ENCODE data around the gene SSC5D. TPM values are rescaled to one million over a fixed set of nuclear protein-coding genes. Genes with fewer than 3 reads are reported as not detected.
A peak's percentile ranks its signal among the peaks of the same experiment; 100 is the strongest.

Gene SSC5D
- total and polyA plus RNA-seq, 9 of the 15 experiments (the other 6 are each of a cell fraction or from before 2014, with no cell fraction given): 0.04 to 0.71 (median 0.14) TPM; not detected in 2

DNA sequence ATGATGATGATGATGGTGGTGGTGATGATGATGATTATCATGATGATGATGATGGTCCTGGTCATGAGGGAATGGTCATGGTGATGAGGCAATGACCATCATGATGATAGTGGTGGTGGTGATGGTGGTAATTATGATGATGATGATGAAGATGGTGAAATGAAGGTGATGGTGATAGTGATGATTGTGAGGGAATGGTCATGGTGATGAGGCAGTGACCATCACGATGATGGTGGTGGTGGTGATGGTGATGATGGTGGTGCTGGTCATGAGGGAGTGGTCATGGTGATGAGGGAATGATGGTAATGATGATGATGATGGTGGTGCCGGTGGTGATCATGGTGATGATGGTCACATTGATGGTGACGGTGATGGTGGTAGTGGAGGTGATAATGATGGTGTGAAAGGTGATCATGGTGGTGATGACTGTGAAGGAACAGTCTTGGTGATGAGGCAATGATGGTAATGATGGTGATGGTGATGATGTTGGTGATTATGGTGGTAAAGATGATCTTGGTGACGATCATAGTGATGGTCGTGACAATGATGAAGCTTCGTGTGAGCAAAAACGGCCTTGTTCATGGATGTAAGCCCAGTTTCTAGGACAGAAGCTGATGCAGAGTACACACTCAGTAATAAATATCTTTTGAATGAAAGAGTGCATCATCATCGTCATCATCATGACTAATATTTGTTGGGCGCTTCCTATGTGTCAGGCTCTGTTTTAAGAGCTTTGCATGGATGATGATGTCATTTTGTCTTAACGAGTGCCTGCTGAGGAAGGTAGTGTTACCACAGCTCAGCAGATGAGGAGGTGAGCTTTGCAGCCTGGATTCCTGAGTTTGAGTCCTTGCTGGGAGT is 31.4 kb downstream of the SSC5D start (continued):
- TF ChIP-seq SMAD4 (CRISPR knock-in tag; conservative IDR thresholded peaks at IDR 0.05): no peak
- no peak for TF ChIP-seq ZNF444 (CRISPR knock-in tag; IDR thresholded peaks at IDR 0.05)
- TF ChIP-seq POU5F1 (IDR thresholded peaks at IDR 0.05; ENCODE audit: borderline replicate concordance, low read depth, low read length, partially characterized antibody): no peak
- no peak for TF ChIP-seq SMARCC2 (IDR thresholded peaks at IDR 0.05; ENCODE audit: low read depth)
- no peak for TF ChIP-seq ZBED1 (IDR thresholded peaks at IDR 0.05)
- no peak for TF ChIP-seq MTF1 (CRISPR knock-in tag; IDR thresholded peaks at IDR 0.05; ENCODE audit: borderline replicate concordance)
- TF ChIP-seq LEF1 (IDR thresholded peaks at IDR 0.05): no peak
- TF ChIP-seq ZFP30 (CRISPR knock-in tag; IDR thresholded peaks at IDR 0.05; ENCODE audit: borderline replicate concordance): no peak
- TF ChIP-seq RBBP5 (IDR thresholded peaks at IDR 0.05; ENCODE audit: borderline replicate concordance, insufficient read depth, low read length, poor library complexity, severe bottlenecking): no peak
- TF ChIP-seq KLF13 (tag; IDR thresholded peaks at IDR 0.05; ENCODE audit: borderline replicate concordance, low read depth): no peak
- TF ChIP-seq, protein P1, sequence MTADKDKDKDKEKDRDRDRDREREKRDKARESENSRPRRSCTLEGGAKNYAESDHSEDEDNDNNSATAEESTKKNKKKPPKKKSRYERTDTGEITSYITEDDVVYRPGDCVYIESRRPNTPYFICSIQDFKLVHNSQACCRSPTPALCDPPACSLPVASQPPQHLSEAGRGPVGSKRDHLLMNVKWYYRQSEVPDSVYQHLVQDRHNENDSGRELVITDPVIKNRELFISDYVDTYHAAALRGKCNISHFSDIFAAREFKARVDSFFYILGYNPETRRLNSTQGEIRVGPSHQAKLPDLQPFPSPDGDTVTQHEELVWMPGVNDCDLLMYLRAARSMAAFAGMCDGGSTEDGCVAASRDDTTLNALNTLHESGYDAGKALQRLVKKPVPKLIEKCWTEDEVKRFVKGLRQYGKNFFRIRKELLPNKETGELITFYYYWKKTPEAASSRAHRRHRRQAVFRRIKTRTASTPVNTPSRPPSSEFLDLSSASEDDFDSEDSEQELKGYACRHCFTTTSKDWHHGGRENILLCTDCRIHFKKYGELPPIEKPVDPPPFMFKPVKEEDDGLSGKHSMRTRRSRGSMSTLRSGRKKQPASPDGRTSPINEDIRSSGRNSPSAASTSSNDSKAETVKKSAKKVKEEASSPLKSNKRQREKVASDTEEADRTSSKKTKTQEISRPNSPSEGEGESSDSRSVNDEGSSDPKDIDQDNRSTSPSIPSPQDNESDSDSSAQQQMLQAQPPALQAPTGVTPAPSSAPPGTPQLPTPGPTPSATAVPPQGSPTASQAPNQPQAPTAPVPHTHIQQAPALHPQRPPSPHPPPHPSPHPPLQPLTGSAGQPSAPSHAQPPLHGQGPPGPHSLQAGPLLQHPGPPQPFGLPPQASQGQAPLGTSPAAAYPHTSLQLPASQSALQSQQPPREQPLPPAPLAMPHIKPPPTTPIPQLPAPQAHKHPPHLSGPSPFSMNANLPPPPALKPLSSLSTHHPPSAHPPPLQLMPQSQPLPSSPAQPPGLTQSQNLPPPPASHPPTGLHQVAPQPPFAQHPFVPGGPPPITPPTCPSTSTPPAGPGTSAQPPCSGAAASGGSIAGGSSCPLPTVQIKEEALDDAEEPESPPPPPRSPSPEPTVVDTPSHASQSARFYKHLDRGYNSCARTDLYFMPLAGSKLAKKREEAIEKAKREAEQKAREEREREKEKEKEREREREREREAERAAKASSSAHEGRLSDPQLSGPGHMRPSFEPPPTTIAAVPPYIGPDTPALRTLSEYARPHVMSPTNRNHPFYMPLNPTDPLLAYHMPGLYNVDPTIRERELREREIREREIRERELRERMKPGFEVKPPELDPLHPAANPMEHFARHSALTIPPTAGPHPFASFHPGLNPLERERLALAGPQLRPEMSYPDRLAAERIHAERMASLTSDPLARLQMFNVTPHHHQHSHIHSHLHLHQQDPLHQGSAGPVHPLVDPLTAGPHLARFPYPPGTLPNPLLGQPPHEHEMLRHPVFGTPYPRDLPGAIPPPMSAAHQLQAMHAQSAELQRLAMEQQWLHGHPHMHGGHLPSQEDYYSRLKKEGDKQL (CRISPR knock-in tag; IDR thresholded peaks at IDR 0.05; ENCODE audit: borderline replicate concordance): no peak
- TF ChIP-seq ZEB2 (IDR thresholded peaks at IDR 0.05): 0 out of 2 replicates have a peak, but pooled peaks have one; percentile 12
- TF ChIP-seq SMARCA5 (IDR thresholded peaks at IDR 0.05): 0 out of 2 replicates have a peak, but pooled peaks have one; percentile 62
- TF ChIP-seq SP1 (CRISPR knock-in tag; IDR thresholded peaks at IDR 0.05): no peak
- TF ChIP-seq POLR2H (tag; IDR thresholded peaks at IDR 0.05; ENCODE audit: low read depth): no peak
- TF ChIP-seq SRSF1 (IDR thresholded peaks at IDR 0.05; ENCODE audit: low read depth, low read length): no peak
- no peak for TF ChIP-seq ZNF561 (CRISPR knock-in tag; conservative IDR thresholded peaks at IDR 0.05)
- no peak; the same call in 1 of the 2 replicates for TF ChIP-seq MAFK (IDR thresholded peaks at IDR 0.05; ENCODE audit: low read length)
- no peak; the same call in 1 of the 2 replicates for TF ChIP-seq NR2C2 (CRISPR knock-in tag; IDR thresholded peaks at IDR 0.05)
- no peak for TF ChIP-seq NR2C2 (tag; IDR thresholded peaks at IDR 0.05)
- TF ChIP-seq CHD2 (IDR thresholded peaks at IDR 0.05; ENCODE audit: low read depth, low read length): no peak
- no peak for TF ChIP-seq MCM7 (IDR thresholded peaks at IDR 0.05)
- no peak for TF ChIP-seq POLR2G (IDR thresholded peaks at IDR 0.05; ENCODE audit: low read depth, low read length)
- no peak for TF ChIP-seq ATF1 (CRISPR knock-in tag; IDR thresholded peaks at IDR 0.05)
- TF ChIP-seq ATF1 (tag; IDR thresholded peaks at IDR 0.05): peak; percentile 81
- TF ChIP-seq KAT8 (IDR thresholded peaks at IDR 0.05; ENCODE audit: low read depth): no peak
